OCI-LY3 (cell line): Measurements from ENCODE around the gene RPL3.

Source experiments
- EZH2phosphoT487 ChIP-seq: fragments of 200-600 bp; shearing (Covaris generic); IDR thresholded peaks from 2 replicates; pipeline ENCODE4 v1.6.1; 2018; ENCODE audit warnings: antibody characterized with exemption, mixed run types, low read depth
- TF ChIP-seq, protein P1 (sequence below): fragments of 200-600, 300-600 bp; sonication (generic); IDR thresholded peaks from 2 replicates; pipeline ENCODE4 v1.5.1; 2014; ENCODE audit warnings: antibody characterized with exemption, low read length, low read depth

GRCh38 chr22:39280250-39280649 is 39.2 kb downstream of the RPL3 start:
- TF ChIP-seq, protein P1, sequence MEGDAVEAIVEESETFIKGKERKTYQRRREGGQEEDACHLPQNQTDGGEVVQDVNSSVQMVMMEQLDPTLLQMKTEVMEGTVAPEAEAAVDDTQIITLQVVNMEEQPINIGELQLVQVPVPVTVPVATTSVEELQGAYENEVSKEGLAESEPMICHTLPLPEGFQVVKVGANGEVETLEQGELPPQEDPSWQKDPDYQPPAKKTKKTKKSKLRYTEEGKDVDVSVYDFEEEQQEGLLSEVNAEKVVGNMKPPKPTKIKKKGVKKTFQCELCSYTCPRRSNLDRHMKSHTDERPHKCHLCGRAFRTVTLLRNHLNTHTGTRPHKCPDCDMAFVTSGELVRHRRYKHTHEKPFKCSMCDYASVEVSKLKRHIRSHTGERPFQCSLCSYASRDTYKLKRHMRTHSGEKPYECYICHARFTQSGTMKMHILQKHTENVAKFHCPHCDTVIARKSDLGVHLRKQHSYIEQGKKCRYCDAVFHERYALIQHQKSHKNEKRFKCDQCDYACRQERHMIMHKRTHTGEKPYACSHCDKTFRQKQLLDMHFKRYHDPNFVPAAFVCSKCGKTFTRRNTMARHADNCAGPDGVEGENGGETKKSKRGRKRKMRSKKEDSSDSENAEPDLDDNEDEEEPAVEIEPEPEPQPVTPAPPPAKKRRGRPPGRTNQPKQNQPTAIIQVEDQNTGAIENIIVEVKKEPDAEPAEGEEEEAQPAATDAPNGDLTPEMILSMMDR = no peak
- no peak for TF ChIP-seq EZH2phosphoT487
